Measurements from ENCODE around the gene TNS3.
"Not testable (repeated sequence)": the region's sequence is repeated elsewhere in the genome, so short reads cannot be mapped to it uniquely, and the experiment has no call there.

TNS3 gene

GRCh38 chr7:47581804-47582763, at the start of gene TNS3:
Gene TNS3 (minus strand): TSS chr7:47582111. CDS start chr7:47439636, 142,475 bp downstream.
- no peak for DNase-seq (ENCODE audit: low read depth)
- H3K4me3 ChIP-seq (ENCODE audit: low read depth, low read length), result peak within 1 kb of the TSS; percentile 81

DNA sequence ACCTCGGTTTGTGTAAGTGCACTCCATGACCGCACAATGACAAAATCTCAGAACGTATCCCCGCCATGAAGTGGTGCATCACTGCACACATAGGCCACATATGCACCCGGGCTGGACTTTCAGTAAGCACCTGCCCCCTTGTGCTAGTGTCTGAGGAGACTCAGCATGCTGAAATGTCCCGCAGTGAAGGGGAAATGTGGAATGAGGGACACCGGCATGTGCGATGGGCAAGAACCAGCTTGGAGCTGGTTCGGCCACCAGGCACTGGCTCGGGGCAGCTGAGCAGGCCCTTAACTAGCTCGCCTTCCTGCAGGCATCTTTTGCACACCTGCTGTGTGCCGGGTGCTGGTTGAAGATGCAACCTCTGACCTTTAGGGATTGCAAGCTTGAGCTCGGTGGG, 49.8 kb upstream of the TNS3 start:
- no peak overlapping the region for H3K4me3 ChIP-seq (ENCODE audit: low read depth, low read length)

DNA sequence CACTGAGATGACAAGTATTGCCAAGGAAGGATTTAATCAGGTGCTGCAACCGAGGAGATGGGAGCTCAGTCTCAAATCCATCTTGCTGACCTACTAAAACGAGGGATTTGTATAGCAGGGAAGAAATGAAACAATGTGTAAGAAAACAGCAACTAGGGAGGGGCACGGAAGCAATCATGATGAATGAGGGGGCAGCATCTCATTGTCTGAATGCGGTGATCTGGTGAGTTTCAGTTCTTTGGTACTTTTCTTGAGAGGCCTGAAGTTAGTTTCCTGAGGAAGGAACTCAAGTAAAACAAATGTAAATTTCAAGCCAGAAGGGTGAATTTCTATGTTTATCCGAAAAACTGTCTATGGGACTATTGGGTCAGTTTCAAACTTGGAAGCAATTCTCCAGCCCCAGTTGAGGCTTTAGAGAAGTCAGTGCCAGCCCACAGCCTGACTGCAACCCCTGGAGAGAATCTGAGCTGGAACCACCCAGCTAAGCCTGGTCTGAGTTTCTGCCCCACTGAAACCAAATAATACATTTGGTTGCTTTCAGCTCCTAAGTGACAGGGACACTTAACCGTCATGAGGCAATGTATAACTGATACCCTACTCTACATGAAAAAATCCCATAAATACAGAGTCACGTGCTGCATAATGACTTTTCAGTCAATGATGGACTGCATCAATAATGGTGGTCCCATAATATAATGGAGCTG, 45.8 kb upstream of the TNS3 start:
- no peak overlapping the region for H3K4me3 ChIP-seq (ENCODE audit: low read depth, low read length)
- DNase-seq (ENCODE audit: low read depth), result no peak

More for the DNA sequence above, 49.8 kb upstream of the TNS3 start:
- DNase-seq (ENCODE audit: low read depth), result no peak

DNA sequence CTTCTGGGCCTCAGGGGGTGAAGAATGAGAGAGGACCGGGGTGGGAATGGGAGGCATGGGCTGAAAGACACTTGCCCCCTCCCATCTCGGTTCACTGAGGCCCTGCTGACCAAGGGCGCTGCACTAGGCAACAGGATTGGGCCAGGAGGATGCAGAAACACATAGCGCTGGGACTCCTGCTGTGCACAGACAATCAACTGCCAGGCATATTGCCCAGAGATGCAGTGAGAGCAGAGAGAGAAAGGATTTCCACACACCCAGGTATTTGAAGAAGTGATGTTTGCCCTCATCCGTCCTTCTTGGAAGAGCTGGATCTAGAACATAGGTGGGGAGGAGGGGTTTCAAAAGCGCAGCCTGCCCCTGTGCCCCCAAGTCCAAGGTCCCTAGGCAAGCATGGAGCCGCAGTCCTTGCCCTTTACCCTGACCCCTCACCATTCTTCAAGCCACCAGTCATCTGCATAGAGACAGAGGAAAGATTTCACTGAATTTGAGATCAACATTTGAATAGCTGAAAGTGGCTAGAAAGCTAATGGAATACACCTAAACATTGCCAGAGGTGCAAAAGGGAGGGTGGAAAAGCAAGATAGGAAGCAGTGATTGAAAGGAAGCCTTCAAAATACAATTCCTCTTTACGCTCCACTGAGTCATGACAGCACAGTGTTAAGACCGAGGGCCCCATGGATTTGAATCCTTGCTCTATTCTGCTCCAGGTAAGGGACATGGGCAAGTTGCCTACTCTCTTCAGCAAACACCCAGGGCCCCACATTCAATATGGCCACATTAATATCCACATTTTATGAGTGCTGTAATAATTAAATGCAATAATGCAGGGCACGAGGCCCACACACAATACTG, 44.2 kb upstream of the TNS3 start:
- no peak overlapping the region for H3K4me3 ChIP-seq (ENCODE audit: low read depth, low read length)
- DNase-seq (ENCODE audit: low read depth), result no peak

DNA sequence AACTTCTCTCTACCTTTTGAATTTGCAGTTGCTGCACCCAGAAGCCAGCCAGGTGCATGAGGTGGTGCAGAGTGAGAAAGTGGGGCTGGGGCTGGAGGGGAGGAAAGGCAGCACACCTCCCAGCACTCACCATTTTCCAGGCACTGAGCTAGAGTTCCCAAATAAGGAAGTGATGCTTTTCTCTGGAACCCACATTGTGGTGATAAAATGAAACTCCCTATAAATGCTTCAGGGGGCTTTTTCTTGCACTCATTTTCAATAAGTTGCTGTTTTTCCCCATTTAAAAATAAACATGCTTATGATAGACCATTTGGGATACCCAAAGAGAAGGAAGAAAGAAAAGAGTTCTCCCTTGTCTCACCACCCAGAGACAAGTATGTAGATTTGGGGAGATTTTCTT, 42.8 kb upstream of the TNS3 start:
- no peak overlapping the region for H3K4me3 ChIP-seq (ENCODE audit: low read depth, low read length)
- no peak for DNase-seq (ENCODE audit: low read depth)

DNA sequence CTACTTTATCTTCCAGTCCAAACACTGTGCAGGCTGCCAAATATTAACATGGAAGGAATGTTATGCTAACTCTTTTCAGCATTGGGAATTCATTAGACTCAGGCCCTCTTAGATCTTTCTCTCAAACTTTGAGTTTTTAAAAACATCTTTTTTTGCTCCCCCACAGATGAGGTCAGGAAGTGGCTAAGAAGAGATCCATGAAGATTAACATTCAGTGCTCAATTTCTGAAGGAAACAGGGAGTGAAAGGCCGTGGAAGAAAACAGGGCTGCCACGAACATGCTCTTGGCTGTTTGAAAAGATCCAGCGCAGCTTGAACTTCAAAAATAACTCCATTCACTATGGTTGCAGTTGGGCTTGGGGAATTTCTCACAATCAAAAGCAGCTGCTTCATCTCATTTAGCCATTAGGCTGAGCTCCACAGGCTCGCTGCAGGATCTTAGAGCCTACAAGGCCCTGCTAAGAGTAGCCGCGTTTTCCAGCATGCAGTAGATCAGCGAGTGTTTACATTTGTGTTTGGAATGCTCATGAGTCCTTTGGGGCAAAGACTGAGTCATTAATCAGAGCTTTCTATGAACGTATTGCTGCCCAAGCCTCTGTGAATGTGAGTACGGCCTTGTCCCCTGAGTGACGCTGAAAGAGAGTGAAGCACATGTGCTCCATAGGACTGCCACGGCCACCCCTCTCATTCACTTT, 41.2 kb upstream of the TNS3 start:
- no peak overlapping the region for H3K4me3 ChIP-seq (ENCODE audit: low read depth, low read length)
- DNase-seq (ENCODE audit: low read depth), result peak; percentile 91

DNA sequence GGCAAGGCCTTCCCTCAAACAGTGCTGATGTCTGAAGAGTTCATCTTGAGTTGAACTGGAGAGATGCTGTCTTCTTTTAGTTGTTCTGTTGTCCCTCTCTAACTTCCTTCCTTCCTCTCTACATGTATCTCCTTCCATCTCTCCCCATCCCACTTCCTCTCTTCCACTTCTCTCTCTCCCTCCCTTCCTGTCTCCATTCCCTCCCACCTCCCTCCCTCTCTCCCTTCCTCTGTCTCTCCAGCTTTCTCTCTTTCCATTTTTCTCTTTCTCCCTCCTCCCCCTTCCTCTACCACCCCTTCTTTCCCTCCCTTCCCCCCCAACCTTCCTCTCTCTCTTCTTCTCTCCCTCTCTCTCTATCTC, 40.7 kb upstream of the TNS3 start:
- no peak for DNase-seq (ENCODE audit: low read depth)
- H3K4me3 ChIP-seq (ENCODE audit: low read depth, low read length), result no peak overlapping the region

GRCh38 chr7:47621979-47622561, 40.2 kb upstream of the TNS3 start:
- H3K4me3 ChIP-seq (ENCODE audit: low read depth, low read length), result no peak overlapping the region
- DNase-seq (ENCODE audit: low read depth), result no peak

GRCh38 chr7:47621347-47621746, 39.4 kb upstream of the TNS3 start:
- DNase-seq (ENCODE audit: low read depth), result no peak
- H3K4me3 ChIP-seq (ENCODE audit: low read depth, low read length), result no peak overlapping the region

- DNase-seq (ENCODE audit: low read depth), result no peak
- no peak overlapping the region for H3K4me3 ChIP-seq (ENCODE audit: low read depth, low read length)
These were observed 37.9 kb upstream of the TNS3 start for GRCh38 chr7:47619806-47620205.

GRCh38 chr7:47617131-47617530, 35.2 kb upstream of the TNS3 start:
- H3K4me3 ChIP-seq (ENCODE audit: low read depth, low read length), result no peak overlapping the region
- no peak for DNase-seq (ENCODE audit: low read depth)

DNA sequence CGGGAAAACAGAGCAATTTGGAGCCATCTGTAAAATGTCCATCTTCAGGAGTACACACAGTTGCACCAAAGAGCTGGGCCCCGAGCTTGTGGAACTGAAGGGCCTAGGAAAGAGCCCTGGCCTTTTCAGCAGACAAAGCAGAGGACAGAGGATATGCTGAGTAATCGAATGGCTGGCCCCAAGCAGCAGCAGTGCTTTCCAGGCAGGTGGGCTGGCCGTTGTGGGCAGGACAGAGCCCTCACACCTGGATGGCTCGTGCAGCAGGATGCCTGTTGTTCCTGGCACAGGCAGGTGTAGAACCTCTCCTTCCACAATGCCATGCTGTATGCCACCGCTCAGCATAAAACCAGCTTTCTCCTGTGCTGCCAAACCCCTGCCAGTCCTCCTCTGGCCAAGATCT, 32.5 kb upstream of the TNS3 start:
- no peak for DNase-seq (ENCODE audit: low read depth)
- no peak overlapping the region for H3K4me3 ChIP-seq (ENCODE audit: low read depth, low read length)

GRCh38 chr7:47611045-47611511, 29.2 kb upstream of the TNS3 start:
- DNase-seq (ENCODE audit: low read depth), result no peak
- H3K4me3 ChIP-seq (ENCODE audit: low read depth, low read length), result no peak overlapping the region

GRCh38 chr7:47610506-47611044, 28.7 kb upstream of the TNS3 start:
- H3K4me3 ChIP-seq (ENCODE audit: low read depth, low read length), result no peak overlapping the region
- DNase-seq (ENCODE audit: low read depth), result peak; percentile 82

DNA sequence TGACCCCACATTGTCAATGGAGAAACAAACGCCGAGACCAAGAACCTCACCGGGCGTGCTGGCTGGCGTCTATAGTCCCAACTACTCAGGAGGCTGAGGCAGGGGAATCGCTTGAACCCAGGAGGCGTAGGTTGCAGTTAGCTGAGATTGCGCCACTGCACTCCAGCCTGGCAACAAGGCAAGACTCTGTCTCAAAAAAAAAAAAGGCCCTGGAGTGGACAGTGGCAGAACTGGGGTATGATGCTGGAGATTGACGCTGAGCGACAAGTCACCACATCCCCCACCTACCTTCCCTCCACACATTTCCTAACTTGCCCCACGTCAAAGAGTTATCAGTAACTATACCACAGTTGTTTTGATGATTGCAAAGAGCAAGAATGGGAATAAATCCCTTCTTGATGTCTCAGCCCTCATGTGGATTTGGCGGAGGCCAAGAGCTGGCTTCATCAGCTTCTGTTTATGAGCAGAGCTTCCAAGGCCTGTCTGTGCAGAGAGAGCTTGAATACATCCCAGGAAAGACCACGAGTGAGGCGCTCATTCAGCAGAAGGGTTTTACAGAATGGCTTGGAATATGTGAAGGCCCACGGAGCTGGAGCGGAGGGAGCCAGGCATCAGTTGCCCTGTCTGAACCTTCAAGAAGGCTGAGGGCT, 28.0 kb upstream of the TNS3 start:
- peak; percentile 56 for DNase-seq (ENCODE audit: low read depth)
- no peak overlapping the region for H3K4me3 ChIP-seq (ENCODE audit: low read depth, low read length)

- DNase-seq (ENCODE audit: low read depth); H3K4me3 ChIP-seq (ENCODE audit: low read depth, low read length): not testable (repeated sequence)
These were observed 24.7 kb upstream of the TNS3 start for GRCh38 chr7:47606593-47607046.

GRCh38 chr7:47605816-47606575, 24.1 kb upstream of the TNS3 start:
- H3K4me3 ChIP-seq (ENCODE audit: low read depth, low read length), result no peak overlapping the region
- DNase-seq (ENCODE audit: low read depth), result no peak
